SHP77 (cell line): Measurements from ENCODE around the gene VTN.

Experiments
- DNase-seq, 2 experiments: peaks; one replicate each; lab custom pipeline; 2025; lab: John Stamatoyannopoulos, UW

VTN gene

GRCh38 chr17:28320215-28321061, 49.7 kb downstream of the VTN start:
- DNase-seq, result no peak

DNA sequence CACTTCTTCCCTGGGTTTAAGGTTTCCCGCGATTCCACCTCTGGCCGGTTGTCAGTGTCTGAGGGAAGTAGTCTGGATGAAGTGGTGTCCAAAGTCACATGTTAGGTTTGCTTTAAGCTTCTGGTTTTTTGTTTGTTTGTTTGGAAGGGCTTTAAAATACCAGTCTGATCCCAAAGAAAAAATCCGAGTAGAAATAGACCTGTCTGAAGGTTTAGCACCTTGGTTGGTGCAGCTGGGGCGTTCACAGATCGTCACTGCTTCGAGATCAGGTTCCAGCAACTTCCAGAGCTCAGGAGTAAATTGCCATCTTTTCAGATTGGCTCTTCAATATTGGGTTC, 50.5 kb downstream of the VTN start:
- no peak for DNase-seq

- DNase-seq, result peak; percentile 96 to 98
Measured at GRCh38 chr17:28318759-28319597, 51.1 kb downstream of the VTN start, which contains the start of gene TMEM97. Gene TMEM97, plus strand, starts transcription at chr17:28319200. Its CDS starts 40 bp downstream, at chr17:28319240.

- DNase-seq, result peak in 1 of 2 experiments; percentile 9
Measured at GRCh38 chr17:28317966-28318758, 51.9 kb downstream of the VTN start.
